ENCODE measurements around the gene ZFP36L2.

GRCh38 chr2:43201497-43201896 is 24.9 kb downstream of the ZFP36L2 start:
- TF ChIP-seq NCOA2 (IDR thresholded peaks at IDR 0.05; ENCODE audit: partially characterized antibody in 2 of 2) (no peak), PRPF4 (IDR thresholded peaks at IDR 0.05; ENCODE audit: insufficient read depth, low read depth, low read length, poor library complexity, severe bottlenecking) (no peak), CTCF (IDR thresholded peaks at IDR 0.05 in 2 of 3, conservative IDR thresholded peaks at IDR 0.05 in 1 of 3; ENCODE audit: insufficient read depth in 2 of 3, low read depth in 1 of 3, low read length in 3 of 3) (no peak), EZH2 (IDR thresholded peaks at IDR 0.05; ENCODE audit: borderline replicate concordance, low read depth, low read length) (no peak), RNF219 (CRISPR knock-in tag; IDR thresholded peaks at IDR 0.05) (no peak), ATF2 (CRISPR knock-in tag; IDR thresholded peaks at IDR 0.05) (no peak), NEUROD1 (IDR thresholded peaks at IDR 0.05; ENCODE audit: borderline replicate concordance, low read depth, low read length, partially characterized antibody) (no peak)

All from K562 (cell line).